Activated naive CD4-positive, alpha-beta T cell treated with anti-CD3 and anti-CD28 coated beads, Interleukin-2, amount 10 ng/mL, durations not matched to agents 7 days and 5 days (primary cell): Measurements from ENCODE around the gene TXNDC12.
"Not testable (repeated sequence)": the region's sequence is repeated elsewhere in the genome, so short reads cannot be mapped to it uniquely, and the experiment has no call there.

Experiments used
- CTCF ChIA-PET: fragments of 350-600 bp; sonication (Branson Sonifier 250); formaldehyde crosslinking; loops from one replicate; lab custom pipeline; 2021; ENCODE audit warnings: antibody characterized with exemption; lab: Charles Lee
- DNase-seq: peaks from one replicate; pipeline ENCODE4 v3.0.0-alpha.2; 2020
- H3K27ac Mint-ChIP-seq: one replicate; pipeline ENCODE4 v1.8.0; 2021; ENCODE audit warnings: mild to moderate bottlenecking, moderate library complexity, mixed read lengths
- H3K27me3 Mint-ChIP-seq: one replicate; pipeline ENCODE4 v1.8.0; 2021; ENCODE audit warnings: mild to moderate bottlenecking, mixed read lengths
- H3K36me3 Mint-ChIP-seq: one replicate; pipeline ENCODE4 v1.8.0; 2021; ENCODE audit warnings: mixed read lengths
- H3K4me1 Mint-ChIP-seq: one replicate; pipeline ENCODE4 v1.8.0; 2021; ENCODE audit warnings: mixed read lengths
- H3K4me3 Mint-ChIP-seq: one replicate; pipeline ENCODE4 v1.8.0; 2021; ENCODE audit warnings: mild to moderate bottlenecking, moderate library complexity, mixed read lengths
- H3K9me3 Mint-ChIP-seq: one replicate; pipeline ENCODE4 v1.8.0; 2021; ENCODE audit warnings: mixed read lengths

The TXNDC12 gene

GRCh38 chr1:52033190-52034049, 21.6 kb downstream of the TXNDC12 start, which contains the start of gene KTI12:
TSS of gene KTI12 (minus strand) at chr1:52033810. CDS start at chr1:52033761, 49 bp downstream.
- CTCF ChIA-PET = no interaction called here
- peak; percentile 94 for DNase-seq
- H3K27ac Mint-ChIP-seq = peak within 1 kb of the TSS; percentile 95

GRCh38 chr1:52032785-52033131, 22.2 kb downstream of the TXNDC12 start:
- peak; percentile 39 for DNase-seq
- no peaks in the 10 kb centered on the region for H3K27me3 Mint-ChIP-seq
- H3K36me3 Mint-ChIP-seq = peaks cover 38% of the 10 kb centered on the region
- H3K4me3 Mint-ChIP-seq = peak overlapping the region; percentile 90
- CTCF ChIA-PET = no interaction called here
- H3K9me3 Mint-ChIP-seq = no peaks in the 10 kb centered on the region
- H3K27ac Mint-ChIP-seq = peak overlapping the region; percentile 95
- peaks cover 34% of the 10 kb centered on the region for H3K4me1 Mint-ChIP-seq

More at GRCh38 chr1:52033190-52034049, 21.6 kb downstream of the TXNDC12 start, which contains the start of gene KTI12:
- no peaks in the 10 kb centered on the region for H3K9me3 Mint-ChIP-seq
- H3K4me1 Mint-ChIP-seq = peaks cover 34% of the 10 kb centered on the region
- peaks cover 37% of the 10 kb centered on the region for H3K36me3 Mint-ChIP-seq
- H3K4me3 Mint-ChIP-seq = peak within 1 kb of the TSS; percentile 90
- H3K27me3 Mint-ChIP-seq = no peaks in the 10 kb centered on the region

GRCh38 chr1:52032124-52032784, 22.7 kb downstream of the TXNDC12 start:
- Mint-ChIP-seq H3K36me3 (peaks cover 38% of the 10 kb centered on the region), H3K9me3 (no peaks in the 10 kb centered on the region), H3K4me1 (peaks cover 34% of the 10 kb centered on the region), H3K27me3 (no peaks in the 10 kb centered on the region), H3K4me3 (peak overlapping the region; percentile 90), H3K27ac (peak overlapping the region; percentile 95)
- no peak for DNase-seq
- CTCF ChIA-PET = no interaction called here

GRCh38 chr1:52028839-52029238, 26.2 kb downstream of the TXNDC12 start:
- H3K9me3 Mint-ChIP-seq, H3K27me3 Mint-ChIP-seq, DNase-seq, H3K4me3 Mint-ChIP-seq, H3K27ac Mint-ChIP-seq, CTCF ChIA-PET: not testable (repeated sequence)
- Mint-ChIP-seq H3K4me1 (peaks cover 30% of the 10 kb centered on the region), H3K36me3 (peaks cover 42% of the 10 kb centered on the region)

GRCh38 chr1:52028328-52028727, 26.7 kb downstream of the TXNDC12 start:
- CTCF ChIA-PET = interaction anchor here (1.6 kb wide), 1 partner anchor 132 kb away, joined by 4 read pairs; no protein-coding TSS in a partner anchor
- Mint-ChIP-seq H3K9me3 (no peaks in the 10 kb centered on the region), H3K4me1 (peaks cover 27% of the 10 kb centered on the region), H3K36me3 (peaks cover 41% of the 10 kb centered on the region), H3K4me3 (no peak overlapping the region), H3K27me3 (no peaks in the 10 kb centered on the region), H3K27ac (no peak overlapping the region)
- no peak for DNase-seq

GRCh38 chr1:52026278-52026677, 28.7 kb downstream of the TXNDC12 start:
- H3K4me3 Mint-ChIP-seq = no peak overlapping the region
- DNase-seq = no peak
- no peaks in the 10 kb centered on the region for H3K9me3 Mint-ChIP-seq
- peaks cover 37% of the 10 kb centered on the region for H3K36me3 Mint-ChIP-seq
- H3K4me1 Mint-ChIP-seq = peaks cover 12% of the 10 kb centered on the region
- no peaks in the 10 kb centered on the region for H3K27me3 Mint-ChIP-seq
- no peak overlapping the region for H3K27ac Mint-ChIP-seq
- CTCF ChIA-PET = no interaction called here

- Mint-ChIP-seq H3K36me3 (peaks cover 37% of the 10 kb centered on the region), H3K27ac (no peak overlapping the region), H3K27me3 (no peaks in the 10 kb centered on the region), H3K4me1 (no peaks in the 10 kb centered on the region), H3K4me3 (no peak overlapping the region), H3K9me3 (no peaks in the 10 kb centered on the region)
- DNase-seq = no peak
- CTCF ChIA-PET = interaction anchor here (1.1 kb wide), 1 partner anchor 124 kb away, joined by 3 read pairs; no protein-coding TSS in a partner anchor
Observed at GRCh38 chr1:52022133-52022532, 32.9 kb downstream of the TXNDC12 start.

GRCh38 chr1:52008071-52008809, 46.8 kb downstream of the TXNDC12 start:
- Mint-ChIP-seq H3K4me1 (no peaks in the 10 kb centered on the region), H3K36me3 (no peaks in the 10 kb centered on the region), H3K27ac (no peak overlapping the region), H3K9me3 (no peaks in the 10 kb centered on the region), H3K27me3 (peaks cover 39% of the 10 kb centered on the region), H3K4me3 (no peak overlapping the region)
- CTCF ChIA-PET = no interaction called here
- DNase-seq = no peak

- Mint-ChIP-seq H3K27ac (no peak overlapping the region), H3K4me3 (no peak overlapping the region), H3K36me3 (no peaks in the 10 kb centered on the region), H3K4me1 (no peaks in the 10 kb centered on the region), H3K9me3 (no peaks in the 10 kb centered on the region), H3K27me3 (peaks cover 34% of the 10 kb centered on the region)
- CTCF ChIA-PET = no interaction called here
- no peak for DNase-seq
Observed at GRCh38 chr1:52007215-52008002, 47.6 kb downstream of the TXNDC12 start.

GRCh38 chr1:52006081-52006553, 48.9 kb downstream of the TXNDC12 start:
- not testable (repeated sequence) for H3K27ac Mint-ChIP-seq, H3K36me3 Mint-ChIP-seq, H3K4me3 Mint-ChIP-seq, DNase-seq, H3K4me1 Mint-ChIP-seq, H3K9me3 Mint-ChIP-seq
- peaks cover 37% of the 10 kb centered on the region for H3K27me3 Mint-ChIP-seq
- CTCF ChIA-PET = interaction anchor here (1.4 kb wide), 1 partner anchor 109 kb away, joined by 5 read pairs; no protein-coding TSS in a partner anchor

GRCh38 chr1:52005548-52005947, 49.4 kb downstream of the TXNDC12 start:
- not testable (repeated sequence) for H3K4me3 Mint-ChIP-seq, H3K9me3 Mint-ChIP-seq, H3K4me1 Mint-ChIP-seq, H3K27ac Mint-ChIP-seq, H3K36me3 Mint-ChIP-seq, DNase-seq
- CTCF ChIA-PET = interaction anchor here (1.4 kb wide), 1 partner anchor 108 kb away, joined by 5 read pairs; no protein-coding TSS in a partner anchor
- H3K27me3 Mint-ChIP-seq = peaks cover 37% of the 10 kb centered on the region

GRCh38 chr1:52003877-52004276, 51.1 kb downstream of the TXNDC12 start:
- no peak for DNase-seq
- Mint-ChIP-seq H3K27me3 (peaks cover 31% of the 10 kb centered on the region), H3K4me3 (no peak overlapping the region), H3K36me3 (no peaks in the 10 kb centered on the region), H3K4me1 (no peaks in the 10 kb centered on the region), H3K27ac (no peak overlapping the region), H3K9me3 (no peaks in the 10 kb centered on the region)
- CTCF ChIA-PET = interaction anchor here (0.6 kb wide), 1 partner anchor 175 kb away, joined by 3 read pairs; no protein-coding TSS in a partner anchor
